H9 (cell line): ENCODE results near the gene P2RX5. TPM values are rescaled to one million over a fixed set of nuclear protein-coding genes. Genes with fewer than 3 reads are reported as not detected.

Source experiments
- DNase-seq: peaks from one replicate; pipeline ENCODE4 v3.0.0-alpha.2; 2017
- H2AFZ ChIP-seq: one replicate; pipeline ENCODE4 v1.6.1; 2013; ENCODE audit warnings: mild to moderate bottlenecking, low read length, control low read depth, moderate library complexity
- H2AK5ac ChIP-seq: 2 replicates; pipeline ENCODE4 v1.6.1; 2013; ENCODE audit warnings: low read length, control low read depth, mixed read lengths; ENCODE audit not compliant: insufficient read length
- H2BK120ac ChIP-seq: one replicate; pipeline ENCODE4 v1.6.1; 2013; ENCODE audit warnings: low read depth, mild to moderate bottlenecking, low read length, control low read depth, inconsistent platforms; ENCODE audit not compliant: poor library complexity, severe bottlenecking
- H2BK12ac ChIP-seq: 2 replicates; pipeline ENCODE4 v1.6.1; 2013; ENCODE audit warnings: low read length, control low read depth, mixed read lengths, low read depth; ENCODE audit not compliant: insufficient read length
- H2BK15ac ChIP-seq: 2 replicates; pipeline ENCODE4 v1.6.1; 2013; ENCODE audit warnings: low read depth, low read length, control low read depth
- H2BK20ac ChIP-seq: one replicate; pipeline ENCODE4 v1.6.1; 2013; ENCODE audit warnings: low read depth, mild to moderate bottlenecking, low read length, control low read depth, inconsistent platforms; ENCODE audit not compliant: poor library complexity, severe bottlenecking
- H2BK5ac ChIP-seq: 2 replicates; pipeline ENCODE4 v1.6.1; 2013; ENCODE audit warnings: low read length, control low read depth, mixed read lengths; ENCODE audit not compliant: insufficient read length
- H3K14ac ChIP-seq: 2 replicates; pipeline ENCODE4 v1.6.1; 2013; ENCODE audit warnings: low read length, control low read depth; ENCODE audit not compliant: insufficient read depth
- H3K18ac ChIP-seq: 2 replicates; pipeline ENCODE4 v1.6.1; 2013; ENCODE audit warnings: low read depth, mild to moderate bottlenecking, mixed read lengths, low read length, control low read depth; ENCODE audit not compliant: insufficient read length
- H3K23ac ChIP-seq: 2 replicates; pipeline ENCODE4 v1.6.1; 2013; ENCODE audit warnings: low read length, control low read depth, mixed read lengths, low read depth; ENCODE audit not compliant: insufficient read length
- H3K23me2 ChIP-seq: 2 replicates; pipeline ENCODE4 v1.6.1; 2013; ENCODE audit warnings: low read depth, mild to moderate bottlenecking, mixed read lengths, low read length, control low read depth; ENCODE audit not compliant: insufficient read length, poor library complexity, severe bottlenecking
- H3K27ac ChIP-seq: 2 replicates; pipeline ENCODE4 v1.5.1; 2013; ENCODE audit warnings: low read length, control low read depth, mixed read lengths, low read depth; ENCODE audit not compliant: insufficient read length
- H3K27me3 ChIP-seq: 2 replicates; pipeline ENCODE4 v1.6.1; 2013; ENCODE audit warnings: low read length, control low read depth, inconsistent platforms; ENCODE audit not compliant: insufficient read depth
- H3K4ac ChIP-seq: 2 replicates; pipeline ENCODE4 v1.6.1; 2013; ENCODE audit warnings: low read depth, mild to moderate bottlenecking, control low read depth, inconsistent platforms, low read length, moderate library complexity
- H3K4me1 ChIP-seq: 2 replicates; pipeline ENCODE4 v1.6.1; 2013; ENCODE audit warnings: low read length, control low read depth, inconsistent platforms; ENCODE audit not compliant: insufficient read depth
- H3K4me2 ChIP-seq: 2 replicates; pipeline ENCODE4 v1.6.1; 2013; ENCODE audit warnings: low read length, control low read depth, mixed read lengths; ENCODE audit not compliant: insufficient read length, insufficient read depth
- H3K56ac ChIP-seq: 2 replicates; pipeline ENCODE4 v1.6.1; 2013; ENCODE audit warnings: low read depth, mild to moderate bottlenecking, mixed read lengths, low read length, control low read depth; ENCODE audit not compliant: insufficient read length
- H3K79me1 ChIP-seq: 2 replicates; pipeline ENCODE4 v1.6.1; 2013; ENCODE audit warnings: low read depth, mild to moderate bottlenecking, moderate library complexity, low read length, control low read depth, inconsistent platforms; ENCODE audit not compliant: insufficient read depth, poor library complexity, severe bottlenecking
- H3K79me2 ChIP-seq: 2 replicates; pipeline ENCODE4 v1.6.1; 2013; ENCODE audit warnings: low read length, control low read depth, inconsistent platforms; ENCODE audit not compliant: insufficient read depth
- H3K9ac ChIP-seq: 2 replicates; pipeline ENCODE4 v1.6.1; 2013; ENCODE audit warnings: low read length, control low read depth, mixed read lengths; ENCODE audit not compliant: insufficient read length; ENCODE audit errors: extremely low read depth
- H3K9me3 ChIP-seq: one replicate; pipeline ENCODE4 v1.6.1; 2013; ENCODE audit warnings: low read depth, low read length, inconsistent platforms; ENCODE audit not compliant: control insufficient read depth
- H3T11ph ChIP-seq: one replicate; pipeline ENCODE4 v1.6.1; 2013; ENCODE audit warnings: mild to moderate bottlenecking, low read length, control low read depth, inconsistent platforms
- H4K20me1 ChIP-seq: one replicate; pipeline ENCODE4 v1.6.1; 2013; ENCODE audit not compliant: control insufficient read depth, insufficient read length, insufficient read depth
- H4K5ac ChIP-seq: 2 replicates; pipeline ENCODE4 v1.6.1; 2013; ENCODE audit warnings: low read depth, mild to moderate bottlenecking, mixed read lengths, low read length, control low read depth; ENCODE audit not compliant: insufficient read length
- H4K8ac ChIP-seq: replicated peaks from 2 replicates; pipeline ENCODE4 v1.6.1; 2013; ENCODE audit warnings: low read length, control low read depth, mixed read lengths, low read depth; ENCODE audit not compliant: insufficient read length
- H4K91ac ChIP-seq: 2 replicates; pipeline ENCODE4 v1.6.1; 2013; ENCODE audit warnings: low read depth, mild to moderate bottlenecking, moderate library complexity, mixed read lengths, low read length, control low read depth; ENCODE audit not compliant: insufficient read length
- H3K27ac Mint-ChIP-seq, 3 experiments: 2 replicates in 2 of 3; 3 replicates in 1 of 3; pipeline ENCODE4 v1.8.0; 2020 to 2021; ENCODE audit warnings: mixed read lengths in 3 of 3, mild to moderate bottlenecking in 1 of 3, moderate library complexity in 1 of 3
- H3K27me3 Mint-ChIP-seq: 2 replicates; pipeline ENCODE4 v1.8.0; 2021; ENCODE audit warnings: low read depth, mild to moderate bottlenecking, moderate library complexity, mixed read lengths
- H3K36me3 Mint-ChIP-seq, 3 experiments: 2 replicates in 2 of 3; 3 replicates in 1 of 3; pipeline ENCODE4 v1.8.0; 2020 to 2021; ENCODE audit warnings: low read depth in 3 of 3, mixed read lengths in 3 of 3; ENCODE audit not compliant: insufficient read depth in 1 of 3
- H3K4me1 Mint-ChIP-seq, 2 experiments: 2 replicates each; pipeline ENCODE4 v1.8.0; 2020; ENCODE audit warnings: mixed read lengths in 2 of 2
- H3K4me3 Mint-ChIP-seq, 2 experiments: 2 replicates in 1 of 2; 3 replicates in 1 of 2; pipeline ENCODE4 v1.8.0; 2020 to 2021; ENCODE audit warnings: mild to moderate bottlenecking in 2 of 2, mixed read lengths in 2 of 2, moderate library complexity in 1 of 2
- H3K9me3 Mint-ChIP-seq, 2 experiments: 2 replicates in 1 of 2; 3 replicates in 1 of 2; pipeline ENCODE4 v1.8.0; 2020; ENCODE audit warnings: mild to moderate bottlenecking in 2 of 2, mixed read lengths in 2 of 2, moderate library complexity in 1 of 2
- WGBS: extraction: QIAGEN DNeasy Blood & Tissue Kit; methylation state at CpG from one replicate; pipeline ENCODE4 v1.1.7; 2013; ENCODE audit warnings: missing lambda C conversion rate, low lambda C conversion rate, mixed read lengths; ENCODE audit not compliant: insufficient read length; ENCODE audit errors: extremely low coverage; 5-methylcytosine and 5-hydroxymethylcytosine counted together
- total RNA-seq: library from RNA; stranded (reverse); gene quantifications from 2 replicates; pipeline ENCODE4 v1.2.1, GENCODE V29; 2021
- TF ChIP-seq, protein P1 (sequence below): fragments of 200-600 bp; sonication (generic); conservative IDR thresholded peaks from 3 replicates; pipeline ENCODE4 v1.8.0; 2021; ENCODE audit warnings: antibody characterized with exemption, mild to moderate bottlenecking

P2RX5 gene
- total RNA-seq, 1 experiment from 2014 or later = 4.7 TPM

DNA sequence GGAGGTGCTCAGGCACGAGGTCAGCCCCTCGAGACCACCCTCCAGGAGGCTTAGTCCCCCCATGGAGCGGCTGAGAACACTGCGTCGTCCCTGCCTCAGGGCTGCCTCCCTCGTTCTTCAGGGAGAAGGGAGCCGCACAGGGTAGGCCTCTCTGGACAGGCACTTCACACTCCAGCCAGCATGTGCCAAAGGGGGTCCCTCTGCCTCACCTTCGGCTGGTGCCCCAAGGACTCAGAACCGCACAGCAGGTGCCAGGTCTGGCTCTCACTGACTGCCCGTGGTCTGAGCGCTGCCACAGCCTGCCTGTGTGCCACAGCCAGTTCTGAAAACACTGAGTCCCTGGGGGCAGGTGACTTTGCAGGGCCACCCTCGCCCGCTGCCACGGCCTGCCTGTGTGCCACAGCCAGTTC, 7.1 kb downstream of the P2RX5 start:
- Mint-ChIP-seq H3K4me1 (peaks cover 0 to 17% of the 10 kb centered on the region in 2 experiments; a peak in 3 of 4 replicates), H3K27ac (no peak overlapping the region), H3K4me3 (no peak overlapping the region), H3K9me3 (no peaks in the 10 kb centered on the region; a peak in 2 of 5 replicates), H3K36me3 (peaks cover 0 to 4% (median 0%) of the 10 kb centered on the region in 3 experiments; a peak in 1 of 7 replicates), H3K27me3 (peaks cover under 1% of the 10 kb centered on the region; the same call in 1 of the 2 replicates)
- Histone ChIP-seq H3K27me3 (no peaks in the 10 kb centered on the region), H3K27ac (no peak overlapping the region), H3K56ac (no peak overlapping the region), H3K9me3 (no peaks in the 10 kb centered on the region), H3T11ph (no peak overlapping the region), H4K20me1 (peaks cover 3% of the 10 kb centered on the region), H3K23ac (no peak overlapping the region), H3K18ac (no peak overlapping the region), H2BK15ac (no peak overlapping the region), H2BK20ac (no peak overlapping the region), H3K9ac (no peak overlapping the region), H3K79me1 (no peaks in the 10 kb centered on the region), H4K5ac (no peak overlapping the region), H2BK5ac (no peak overlapping the region), H3K14ac (no peak overlapping the region), H2AFZ (no peak overlapping the region), H2BK120ac (no peak overlapping the region), H3K4ac (no peak overlapping the region), H2AK5ac (no peak overlapping the region), H3K4me2 (no peak overlapping the region), H4K91ac (no peak overlapping the region), H3K4me1 (no peaks in the 10 kb centered on the region), H3K23me2 (no peaks in the 10 kb centered on the region), H4K8ac (no peak overlapping the region), H3K79me2 (no peaks in the 10 kb centered on the region), H2BK12ac (no peak overlapping the region)
- WGBS = no CpG with 5 or more reads among the region's 14 CpGs
- no peak for DNase-seq
- TF ChIP-seq, protein P1, sequence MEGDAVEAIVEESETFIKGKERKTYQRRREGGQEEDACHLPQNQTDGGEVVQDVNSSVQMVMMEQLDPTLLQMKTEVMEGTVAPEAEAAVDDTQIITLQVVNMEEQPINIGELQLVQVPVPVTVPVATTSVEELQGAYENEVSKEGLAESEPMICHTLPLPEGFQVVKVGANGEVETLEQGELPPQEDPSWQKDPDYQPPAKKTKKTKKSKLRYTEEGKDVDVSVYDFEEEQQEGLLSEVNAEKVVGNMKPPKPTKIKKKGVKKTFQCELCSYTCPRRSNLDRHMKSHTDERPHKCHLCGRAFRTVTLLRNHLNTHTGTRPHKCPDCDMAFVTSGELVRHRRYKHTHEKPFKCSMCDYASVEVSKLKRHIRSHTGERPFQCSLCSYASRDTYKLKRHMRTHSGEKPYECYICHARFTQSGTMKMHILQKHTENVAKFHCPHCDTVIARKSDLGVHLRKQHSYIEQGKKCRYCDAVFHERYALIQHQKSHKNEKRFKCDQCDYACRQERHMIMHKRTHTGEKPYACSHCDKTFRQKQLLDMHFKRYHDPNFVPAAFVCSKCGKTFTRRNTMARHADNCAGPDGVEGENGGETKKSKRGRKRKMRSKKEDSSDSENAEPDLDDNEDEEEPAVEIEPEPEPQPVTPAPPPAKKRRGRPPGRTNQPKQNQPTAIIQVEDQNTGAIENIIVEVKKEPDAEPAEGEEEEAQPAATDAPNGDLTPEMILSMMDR = no peak
